GM12872 (cell line): Measurements from ENCODE around the gene FFAR1.

ENCODE experiments used
- CTCF ChIP-seq: IDR thresholded peaks from 3 replicates; pipeline ENCODE4 v1.5.1; 2011; ENCODE audit warnings: low read depth, mild to moderate bottlenecking, low read length, moderate library complexity; ENCODE audit not compliant: insufficient read depth

The FFAR1 gene

GRCh38 chr19:35381318-35381717 lies 33.6 kb downstream of the FFAR1 start:
- TF ChIP-seq CTCF, result no peak

- no peak for TF ChIP-seq CTCF
Measured at GRCh38 chr19:35381926-35382325, 34.2 kb downstream of the FFAR1 start.

DNA sequence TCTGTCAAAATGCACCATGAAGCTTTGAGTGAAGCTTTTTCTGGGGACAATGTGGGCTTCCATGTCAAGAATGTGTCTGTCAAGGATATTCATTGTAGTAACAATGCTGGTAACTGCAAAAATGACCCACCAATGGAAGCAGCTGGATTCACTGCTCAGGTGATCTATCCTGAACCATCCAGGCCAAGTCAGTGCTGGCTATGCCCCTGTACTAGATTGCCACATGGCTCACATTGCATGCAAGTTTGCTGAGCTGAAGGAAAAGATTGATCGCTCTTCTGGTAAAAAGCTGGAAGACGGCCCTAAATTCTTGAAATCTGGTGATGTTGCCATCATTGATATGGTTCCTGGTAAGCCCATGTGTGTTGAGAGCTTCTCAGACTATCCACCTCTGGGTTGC lies 35.8 kb downstream of the FFAR1 start:
- TF ChIP-seq CTCF, result no peak

DNA sequence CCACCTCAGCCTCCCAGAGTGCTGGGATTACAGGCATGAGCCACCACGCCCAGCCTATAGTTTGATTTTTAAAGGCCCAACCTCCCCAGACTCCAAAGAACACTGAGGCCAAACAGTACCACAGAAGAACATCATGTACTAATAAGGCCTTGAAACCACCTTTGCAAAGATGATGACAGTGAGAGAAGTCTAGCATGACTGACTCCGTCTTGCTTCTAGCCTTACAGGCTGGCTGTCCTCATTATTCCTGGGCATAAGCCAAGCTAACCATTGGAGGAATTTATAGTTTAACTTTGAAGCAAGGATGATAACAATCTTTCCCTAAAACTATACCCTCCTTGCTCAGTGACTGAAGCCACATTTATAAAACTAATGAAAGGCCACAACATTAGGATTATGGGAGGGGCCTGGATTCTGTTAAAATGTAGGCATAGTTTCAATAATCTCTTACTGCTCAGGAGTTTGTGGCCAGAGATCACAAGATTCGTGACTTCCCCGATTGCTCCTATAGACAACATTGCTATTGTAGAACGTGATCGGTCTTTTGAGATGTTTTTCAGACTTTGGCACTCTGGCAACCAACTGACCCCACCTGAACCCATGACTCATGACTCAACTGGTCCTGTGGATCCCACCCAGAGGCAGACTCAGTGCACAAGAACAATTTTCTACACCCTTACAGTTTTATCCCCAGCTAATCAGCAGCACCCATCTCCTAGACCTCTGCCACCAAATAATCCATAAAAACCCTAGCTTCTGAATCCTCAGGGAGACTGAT lies 40.8 kb downstream of the FFAR1 start:
- TF ChIP-seq CTCF, result no peak

GRCh38 chr19:35389192-35389861 lies 41.6 kb downstream of the FFAR1 start:
- TF ChIP-seq CTCF, result no peak

- TF ChIP-seq CTCF, result no peak
Measured at GRCh38 chr19:35392742-35393715, 45.3 kb downstream of the FFAR1 start.
